ENCODE results near the gene GOLPH3. TPM values are rescaled to one million over a fixed set of nuclear protein-coding genes. Genes with fewer than 3 reads are reported as not detected.

The GOLPH3 gene
- total and polyA plus RNA-seq, 2 experiments from 2014 or later = 68.5 to 96.1 TPM

GRCh38 chr5:32145378-32145777 lies 28.7 kb downstream of the GOLPH3 start (continued):
- TF ChIP-seq, protein P1, sequence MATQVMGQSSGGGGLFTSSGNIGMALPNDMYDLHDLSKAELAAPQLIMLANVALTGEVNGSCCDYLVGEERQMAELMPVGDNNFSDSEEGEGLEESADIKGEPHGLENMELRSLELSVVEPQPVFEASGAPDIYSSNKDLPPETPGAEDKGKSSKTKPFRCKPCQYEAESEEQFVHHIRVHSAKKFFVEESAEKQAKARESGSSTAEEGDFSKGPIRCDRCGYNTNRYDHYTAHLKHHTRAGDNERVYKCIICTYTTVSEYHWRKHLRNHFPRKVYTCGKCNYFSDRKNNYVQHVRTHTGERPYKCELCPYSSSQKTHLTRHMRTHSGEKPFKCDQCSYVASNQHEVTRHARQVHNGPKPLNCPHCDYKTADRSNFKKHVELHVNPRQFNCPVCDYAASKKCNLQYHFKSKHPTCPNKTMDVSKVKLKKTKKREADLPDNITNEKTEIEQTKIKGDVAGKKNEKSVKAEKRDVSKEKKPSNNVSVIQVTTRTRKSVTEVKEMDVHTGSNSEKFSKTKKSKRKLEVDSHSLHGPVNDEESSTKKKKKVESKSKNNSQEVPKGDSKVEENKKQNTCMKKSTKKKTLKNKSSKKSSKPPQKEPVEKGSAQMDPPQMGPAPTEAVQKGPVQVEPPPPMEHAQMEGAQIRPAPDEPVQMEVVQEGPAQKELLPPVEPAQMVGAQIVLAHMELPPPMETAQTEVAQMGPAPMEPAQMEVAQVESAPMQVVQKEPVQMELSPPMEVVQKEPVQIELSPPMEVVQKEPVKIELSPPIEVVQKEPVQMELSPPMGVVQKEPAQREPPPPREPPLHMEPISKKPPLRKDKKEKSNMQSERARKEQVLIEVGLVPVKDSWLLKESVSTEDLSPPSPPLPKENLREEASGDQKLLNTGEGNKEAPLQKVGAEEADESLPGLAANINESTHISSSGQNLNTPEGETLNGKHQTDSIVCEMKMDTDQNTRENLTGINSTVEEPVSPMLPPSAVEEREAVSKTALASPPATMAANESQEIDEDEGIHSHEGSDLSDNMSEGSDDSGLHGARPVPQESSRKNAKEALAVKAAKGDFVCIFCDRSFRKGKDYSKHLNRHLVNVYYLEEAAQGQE (IDR thresholded peaks at IDR 0.05; ENCODE audit: unreplicated experiment) = no peak
- no peak for TF ChIP-seq CREB1 (CRISPR knock-in tag; IDR thresholded peaks at IDR 0.05; ENCODE audit: low read depth)
- no peak for TF ChIP-seq STAT1 (IDR thresholded peaks at IDR 0.05; ENCODE audit: unreplicated experiment)
- no peak for TF ChIP-seq POLR2AphosphoS5 (IDR thresholded peaks at IDR 0.05; ENCODE audit: low read depth)

GRCh38 chr5:32144378-32145207 lies 29.5 kb downstream of the GOLPH3 start:
- Mint-ChIP-seq H3K4me1 (no peaks in the 10 kb centered on the region; the same call in 1 of the 3 replicates), H3K36me3 (ENCODE audit: low read depth) (peaks cover 53% of the 10 kb centered on the region), H3K4me3 (no peak overlapping the region), H3K27me3 (ENCODE audit: insufficient read depth, low read depth, poor library complexity) (peaks cover 5% of the 10 kb centered on the region), H3K27ac (peak overlapping the region; percentile 15; the same call in 1 of the 2 replicates), H3K9me3 (peaks cover 12% of the 10 kb centered on the region; the same call in 2 of the 3 replicates)
- Histone ChIP-seq H3K79me2 (replicated peaks; ENCODE audit: insufficient read depth) (peaks cover 86% of the 10 kb centered on the region), H3K4me2 (no peak overlapping the region), H3K36me3 (ENCODE audit: insufficient read depth) (0 out of 2 replicates have a peak, but pooled peaks cover 4% of the 10 kb centered on the region), H3K4me1 (ENCODE audit: insufficient read depth) (no peaks in the 10 kb centered on the region), H4K20me1 (replicated peaks; ENCODE audit: insufficient read depth) (peaks cover 46% of the 10 kb centered on the region), H3K27ac (ENCODE audit: low read depth) (no peak overlapping the region), H2AFZ (no peak overlapping the region), H3K9me2 (ENCODE audit: insufficient read depth) (no peaks in the 10 kb centered on the region), H3K27me3 (ENCODE audit: insufficient read depth) (no peaks in the 10 kb centered on the region), H3F3A (replicated peaks; ENCODE audit: low read depth) (no peaks in the 10 kb centered on the region; the same call in 1 of the 2 replicates), H3K4me3 (no peak overlapping the region)
- DNase-seq (ENCODE audit: low spot score) (no peak), ATAC-seq (no peak)
- no peak for TF ChIP-seq ZNF331 (CRISPR knock-in tag; IDR thresholded peaks at IDR 0.05; ENCODE audit: low read depth)
- TF ChIP-seq, protein P1 (IDR thresholded peaks at IDR 0.05; ENCODE audit: unreplicated experiment) = no peak
- TF ChIP-seq EZH2 (IDR thresholded peaks at IDR 0.05; ENCODE audit: low read depth, unreplicated experiment) = no peak
- no peak for TF ChIP-seq NANOG (IDR thresholded peaks at IDR 0.05; ENCODE audit: borderline replicate concordance)
- TF ChIP-seq, protein P2, sequence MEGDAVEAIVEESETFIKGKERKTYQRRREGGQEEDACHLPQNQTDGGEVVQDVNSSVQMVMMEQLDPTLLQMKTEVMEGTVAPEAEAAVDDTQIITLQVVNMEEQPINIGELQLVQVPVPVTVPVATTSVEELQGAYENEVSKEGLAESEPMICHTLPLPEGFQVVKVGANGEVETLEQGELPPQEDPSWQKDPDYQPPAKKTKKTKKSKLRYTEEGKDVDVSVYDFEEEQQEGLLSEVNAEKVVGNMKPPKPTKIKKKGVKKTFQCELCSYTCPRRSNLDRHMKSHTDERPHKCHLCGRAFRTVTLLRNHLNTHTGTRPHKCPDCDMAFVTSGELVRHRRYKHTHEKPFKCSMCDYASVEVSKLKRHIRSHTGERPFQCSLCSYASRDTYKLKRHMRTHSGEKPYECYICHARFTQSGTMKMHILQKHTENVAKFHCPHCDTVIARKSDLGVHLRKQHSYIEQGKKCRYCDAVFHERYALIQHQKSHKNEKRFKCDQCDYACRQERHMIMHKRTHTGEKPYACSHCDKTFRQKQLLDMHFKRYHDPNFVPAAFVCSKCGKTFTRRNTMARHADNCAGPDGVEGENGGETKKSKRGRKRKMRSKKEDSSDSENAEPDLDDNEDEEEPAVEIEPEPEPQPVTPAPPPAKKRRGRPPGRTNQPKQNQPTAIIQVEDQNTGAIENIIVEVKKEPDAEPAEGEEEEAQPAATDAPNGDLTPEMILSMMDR (conservative IDR thresholded peaks at IDR 0.05; ENCODE audit: low read depth in 2 of 2) = no peak

Data from GM23338 (cell line).